ENCODE data around the gene SLC5A2. TPM values are rescaled to one million over a fixed set of nuclear protein-coding genes. Genes with fewer than 3 reads are reported as not detected.
A peak's percentile ranks its signal among the peaks of the same experiment; 100 is the strongest.
"Not testable (repeated sequence)": the region's sequence is repeated elsewhere in the genome, so short reads cannot be mapped to it uniquely, and the experiment has no call there.

SLC5A2 gene
- total and polyA plus RNA-seq, 3 donors from 2014 or later: 5.8 to 18.1 (median 6.9) TPM

DNA sequence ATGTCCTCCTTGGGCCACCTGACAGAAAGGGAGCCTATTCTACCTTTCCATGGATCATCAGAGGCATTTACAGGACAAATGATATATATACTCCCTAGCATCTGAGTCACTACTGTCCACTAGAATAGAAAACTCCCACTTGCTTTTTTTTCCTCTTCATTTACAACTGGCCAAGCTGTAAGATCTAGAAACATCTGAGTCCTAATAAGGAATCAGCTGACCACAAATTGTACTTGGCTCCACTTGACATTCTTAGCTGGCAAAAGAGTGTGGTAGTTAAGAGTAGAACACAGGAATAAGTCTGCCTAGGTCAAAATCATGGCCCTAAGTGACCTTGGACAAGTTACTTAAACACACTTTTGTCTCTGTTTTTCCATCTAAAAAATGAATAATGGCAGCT lies 20.1 kb downstream of the SLC5A2 start:
- no peak for DNase-seq
- TF ChIP-seq CTCF (IDR thresholded peaks at IDR 0.05) (no peak), POLR2A (IDR thresholded peaks at IDR 0.05) (no peak)
- Histone ChIP-seq H3K4me3 (no peak overlapping the region), H3K4me1 (peaks cover 13% of the 10 kb centered on the region), H3K27me3 (no peaks in the 10 kb centered on the region), H3K36me3 (ENCODE audit: low read depth, missing control alignments) (no peaks in the 10 kb centered on the region), H3K9me3 (no peaks in the 10 kb centered on the region), H3K27ac (no peak overlapping the region)
- intact Hi-C loops (cut with DNase I; ENCODE audit: low total_unique reads): no loop called here

- peaks cover 13% of the 10 kb centered on the region for H3K4me1 ChIP-seq
- intact Hi-C loops (cut with DNase I; ENCODE audit: low total_unique reads); H3K4me3 ChIP-seq; H3K27ac ChIP-seq; DNase-seq; H3K27me3 ChIP-seq; H3K9me3 ChIP-seq; H3K36me3 ChIP-seq (ENCODE audit: low read depth, missing control alignments): not testable (repeated sequence)
- WGBS, 2 donors: 85 to 93% methylated on average over 8 of the region's 8 CpGs
Observed at GRCh38 chr16:31503555-31503954, 20.6 kb downstream of the SLC5A2 start.

DNA sequence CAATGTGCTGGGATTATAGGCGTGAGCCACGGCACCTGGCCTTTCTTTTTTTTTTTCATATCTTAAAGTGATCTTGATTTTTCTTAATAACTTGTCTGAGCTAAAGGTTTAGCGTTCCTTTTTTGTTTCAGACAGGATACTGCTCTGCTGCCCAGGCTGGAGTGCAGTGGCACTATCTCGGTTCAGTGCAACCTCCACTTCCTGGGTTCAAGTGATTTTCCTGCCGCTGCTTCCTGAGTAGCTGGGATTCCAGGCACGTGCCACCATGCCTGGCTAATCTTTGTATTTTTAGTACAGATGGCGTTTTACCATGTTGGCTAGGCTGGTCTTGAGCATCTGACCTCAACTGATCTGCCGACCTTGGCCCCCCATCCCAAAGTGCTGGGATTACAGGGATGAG lies 21.2 kb downstream of the SLC5A2 start:
- Histone ChIP-seq H3K4me3 (no peak overlapping the region), H3K9me3 (no peaks in the 10 kb centered on the region), H3K27me3 (no peaks in the 10 kb centered on the region), H3K4me1 (peaks cover 16% of the 10 kb centered on the region), H3K27ac (no peak overlapping the region), H3K36me3 (ENCODE audit: low read depth, missing control alignments) (no peaks in the 10 kb centered on the region)
- TF ChIP-seq CTCF (IDR thresholded peaks at IDR 0.05) (no peak), POLR2A (IDR thresholded peaks at IDR 0.05) (no peak)
- WGBS, 2 donors: 67 to 74% methylated on average over 8 of the region's 8 CpGs
- intact Hi-C loops (cut with DNase I; ENCODE audit: low total_unique reads): no loop called here
- DNase-seq: no peak

GRCh38 chr16:31505483-31505882 lies 22.6 kb downstream of the SLC5A2 start:
- Histone ChIP-seq H3K9me3 (no peaks in the 10 kb centered on the region), H3K36me3 (ENCODE audit: low read depth, missing control alignments) (no peaks in the 10 kb centered on the region), H3K4me1 (peaks cover 23% of the 10 kb centered on the region), H3K27ac (no peak overlapping the region), H3K27me3 (no peaks in the 10 kb centered on the region), H3K4me3 (no peak overlapping the region)
- TF ChIP-seq POLR2A (IDR thresholded peaks at IDR 0.05) (no peak), CTCF (IDR thresholded peaks at IDR 0.05) (no peak)
- no peak for DNase-seq
- WGBS, 2 donors: 61 to 75% methylated on average over 4 of the region's 4 CpGs
- intact Hi-C loops (cut with DNase I; ENCODE audit: low total_unique reads): no loop called here

DNA sequence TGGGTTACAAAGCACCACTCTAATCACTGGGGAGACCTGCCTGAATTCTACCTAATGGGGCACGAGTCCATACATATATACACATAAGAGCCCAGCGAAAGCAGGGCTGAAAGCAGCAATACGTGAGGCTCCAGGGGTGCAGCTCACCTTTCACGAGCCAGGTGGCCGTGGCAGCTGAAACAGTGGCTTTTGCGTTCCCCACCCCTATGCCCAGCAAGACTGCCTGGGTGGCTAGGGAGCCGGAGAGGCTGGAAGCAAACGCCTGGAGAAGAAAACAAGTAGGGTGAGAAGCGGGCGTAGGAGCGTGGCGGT lies 24.6 kb downstream of the SLC5A2 start:
- TF ChIP-seq POLR2A (IDR thresholded peaks at IDR 0.05) (no peak), CTCF (IDR thresholded peaks at IDR 0.05) (no peak)
- H3K4me1 ChIP-seq: peaks cover 23% of the 10 kb centered on the region
- no peak for DNase-seq
- intact Hi-C loops (cut with DNase I; ENCODE audit: low total_unique reads): no loop called here
- H3K4me3 ChIP-seq: peak overlapping the region; percentile 100
- no peaks in the 10 kb centered on the region for H3K27me3 ChIP-seq
- peak overlapping the region; percentile 94 for H3K27ac ChIP-seq
- WGBS, 2 donors: 0 to 1% methylated on average over 8 to 12 of the region's 12 CpGs
- H3K36me3 ChIP-seq (ENCODE audit: low read depth, missing control alignments): no peaks in the 10 kb centered on the region
- H3K9me3 ChIP-seq: no peaks in the 10 kb centered on the region
